T follicular helper cell (primary cell): Measurements from ENCODE around the gene GABRD.
"Not testable (repeated sequence)": the region's sequence is repeated elsewhere in the genome, so short reads cannot be mapped to it uniquely, and the experiment has no call there.

Experiments used
- DNase-seq: peaks from one replicate; pipeline ENCODE4 v3.0.0-alpha.2; 2020; ENCODE audit warnings: low read depth
- total RNA-seq, 2 experiments: gene quantifications; one replicate each; lab custom pipeline; 2026; lab: John Stamatoyannopoulos, UW

GABRD gene
- total RNA-seq, result 0 reads per million in 2 experiments

GRCh38 chr1:2019172-2019543, at the start of gene GABRD:
Gene GABRD, plus strand, starts transcription at chr1:2019345. Its CDS starts 79 bp downstream, at chr1:2019424.
- no peak for DNase-seq

DNA sequence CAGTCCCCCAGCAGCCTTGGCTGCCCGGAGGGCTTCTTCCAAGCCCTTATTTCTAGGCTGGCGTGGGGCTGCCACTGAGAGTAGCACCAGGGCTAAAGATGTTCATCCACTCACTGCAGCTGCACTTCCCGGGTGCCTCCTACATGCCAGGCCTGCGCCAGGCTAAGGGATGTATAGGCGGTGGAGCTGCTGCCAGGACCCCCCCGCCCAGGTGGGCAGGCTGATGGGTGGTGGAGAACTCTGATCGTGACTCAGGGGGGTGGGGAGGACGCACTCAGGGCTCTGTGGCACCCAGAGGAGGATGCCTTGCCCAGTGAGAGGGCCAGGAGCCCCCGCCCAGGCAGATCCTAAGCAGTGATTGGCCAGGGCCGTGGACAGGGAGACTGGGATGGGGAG, 49.6 kb upstream of the GABRD start:
- DNase-seq, result no peak

DNA sequence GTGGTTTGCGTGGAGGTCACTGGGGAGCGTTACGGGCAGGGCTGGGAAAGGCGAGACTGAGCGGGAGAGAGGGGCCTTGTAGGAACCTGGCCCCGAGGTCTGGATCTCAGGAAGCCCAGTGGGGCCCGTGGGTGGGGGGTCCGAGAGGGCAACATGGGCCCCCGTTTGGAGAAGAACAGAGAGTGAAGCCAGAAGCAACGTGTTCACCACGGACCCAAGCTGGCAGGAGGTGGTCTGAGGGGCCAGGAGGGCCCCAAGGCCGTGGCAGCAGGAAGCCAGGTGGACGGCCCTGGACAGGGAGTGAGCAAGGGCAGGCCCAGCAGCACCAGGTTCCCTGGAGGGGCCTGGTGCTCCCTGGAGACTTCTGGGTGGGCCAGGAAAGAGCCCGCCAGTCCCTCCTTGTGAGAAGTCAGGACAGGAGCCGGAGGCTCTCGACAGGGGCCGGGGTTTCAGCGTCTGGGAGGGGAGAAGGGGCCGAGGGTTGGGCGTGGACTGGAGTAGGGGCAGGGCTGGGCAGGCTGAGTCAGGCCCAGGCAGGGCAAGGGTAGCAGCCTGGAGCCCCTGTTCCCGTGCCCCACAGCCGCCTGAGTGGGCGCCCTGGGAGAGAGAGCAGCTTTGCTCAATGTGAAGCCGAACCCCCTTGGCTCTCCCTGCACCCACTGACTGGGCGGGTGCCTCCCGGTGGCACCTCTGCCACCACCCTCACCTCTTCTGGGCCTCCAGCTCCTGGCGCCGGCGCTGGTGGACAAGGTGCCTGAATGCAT, 49.0 kb upstream of the GABRD start:
- DNase-seq, result no peak

- no peak for DNase-seq
These were observed 48.1 kb upstream of the GABRD start for GRCh38 chr1:1971017-1971416.

GRCh38 chr1:1971688-1972087, 47.5 kb upstream of the GABRD start:
- no peak for DNase-seq

DNA sequence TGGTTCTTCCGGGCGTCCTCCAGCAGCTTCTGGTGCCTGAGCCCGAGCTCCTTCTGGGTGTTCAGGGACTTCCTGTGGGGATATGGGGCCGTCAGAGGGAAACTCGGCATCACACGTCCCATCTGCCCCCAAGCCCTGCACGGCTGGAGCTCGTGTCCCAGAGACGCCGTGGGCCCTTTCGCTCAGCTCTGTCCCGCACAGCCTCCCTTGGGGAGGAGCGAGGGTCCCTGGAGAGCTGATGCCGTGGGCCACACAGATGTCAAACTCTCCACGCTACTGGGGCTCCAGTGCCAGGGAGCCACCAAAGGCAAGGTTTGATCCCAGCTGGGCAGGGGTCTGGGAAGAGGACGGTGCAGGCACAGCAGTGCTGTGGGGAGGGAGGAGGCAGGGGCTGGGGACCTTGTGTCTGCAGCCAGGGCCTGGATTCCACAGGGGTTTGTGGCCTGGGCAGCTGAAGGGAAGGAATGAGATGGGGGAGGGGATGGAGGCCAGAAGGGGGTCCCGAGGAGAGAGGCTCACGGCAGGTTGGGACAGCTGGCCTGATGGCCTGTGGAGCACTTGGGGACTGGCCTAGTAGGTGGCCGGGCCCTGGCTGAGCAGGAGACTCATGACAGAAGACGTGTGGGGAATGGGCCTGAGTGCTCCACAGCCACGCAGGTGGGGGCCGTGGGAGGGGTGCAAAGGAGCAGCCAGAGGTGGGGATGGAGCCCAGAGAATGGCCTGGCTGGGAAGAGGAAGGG, 46.0 kb upstream of the GABRD start:
- no peak for DNase-seq

- no peak for DNase-seq
These were observed 45.2 kb upstream of the GABRD start for GRCh38 chr1:1973716-1974642.

GRCh38 chr1:1974834-1975233, 44.3 kb upstream of the GABRD start:
- DNase-seq, result no peak

GRCh38 chr1:1975535-1975934, 43.6 kb upstream of the GABRD start:
- no peak for DNase-seq

GRCh38 chr1:1976031-1976430, 43.1 kb upstream of the GABRD start:
- no peak for DNase-seq

DNA sequence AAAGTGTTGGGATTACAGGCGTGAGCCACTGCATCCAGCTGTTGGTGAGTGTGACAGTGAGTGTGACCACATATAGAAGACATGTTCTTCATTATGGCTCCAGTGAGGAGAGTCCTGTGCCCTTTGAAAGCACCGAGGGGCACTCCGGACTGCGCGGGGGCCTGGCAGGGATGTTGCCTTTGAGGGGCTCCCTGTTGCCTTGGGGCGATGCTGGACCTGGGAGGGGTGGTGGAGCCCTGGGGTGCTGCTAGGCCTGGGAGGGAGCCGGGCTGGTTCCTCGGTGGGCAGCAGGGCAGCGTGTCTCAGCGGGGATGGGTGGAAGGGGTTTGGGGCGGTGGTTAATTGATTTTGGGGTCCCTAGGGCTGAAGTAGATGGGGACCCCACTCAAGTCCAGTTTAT, 41.0 kb upstream of the GABRD start:
- no peak for DNase-seq

DNA sequence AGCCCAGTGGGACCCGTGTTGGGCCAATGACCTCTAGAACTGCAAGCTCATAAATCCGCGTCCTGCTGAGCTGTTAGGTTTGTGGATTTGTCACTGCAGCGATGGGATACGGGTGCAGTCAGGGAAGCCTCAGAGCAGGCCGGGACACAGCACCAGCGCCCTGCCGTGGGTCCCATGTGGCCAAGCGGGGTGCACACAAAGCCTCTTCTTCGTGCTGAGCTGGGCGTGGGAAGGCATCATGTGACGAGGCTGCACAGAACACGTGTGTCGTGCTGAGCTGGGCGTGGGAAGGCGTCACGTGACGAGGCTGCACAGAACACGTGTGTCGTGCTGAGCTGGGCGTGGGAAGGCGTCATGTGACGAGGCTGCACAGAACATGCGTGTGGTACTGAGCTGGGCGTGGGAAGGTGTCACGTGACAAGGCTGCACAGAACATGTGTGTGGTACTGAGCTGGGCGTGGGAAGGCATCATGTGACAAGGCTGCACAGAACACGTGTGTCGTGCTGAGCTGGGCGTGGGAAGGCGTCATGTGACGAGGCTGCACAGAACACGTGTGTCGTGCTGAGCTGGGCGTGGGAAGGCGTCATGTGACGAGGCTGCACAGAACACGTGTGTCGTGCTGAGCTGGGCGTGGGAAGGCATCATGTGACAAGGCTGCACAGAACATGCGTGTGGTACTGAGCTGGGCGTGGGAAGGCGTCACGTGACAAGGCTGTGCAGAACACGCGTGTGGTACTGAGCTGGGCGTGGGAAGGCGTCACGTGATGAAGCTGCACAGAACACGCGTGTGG, 40.3 kb upstream of the GABRD start:
- DNase-seq, result not testable (repeated sequence)

- DNase-seq, result no peak
These were observed 39.5 kb upstream of the GABRD start for GRCh38 chr1:1979482-1980165.

DNA sequence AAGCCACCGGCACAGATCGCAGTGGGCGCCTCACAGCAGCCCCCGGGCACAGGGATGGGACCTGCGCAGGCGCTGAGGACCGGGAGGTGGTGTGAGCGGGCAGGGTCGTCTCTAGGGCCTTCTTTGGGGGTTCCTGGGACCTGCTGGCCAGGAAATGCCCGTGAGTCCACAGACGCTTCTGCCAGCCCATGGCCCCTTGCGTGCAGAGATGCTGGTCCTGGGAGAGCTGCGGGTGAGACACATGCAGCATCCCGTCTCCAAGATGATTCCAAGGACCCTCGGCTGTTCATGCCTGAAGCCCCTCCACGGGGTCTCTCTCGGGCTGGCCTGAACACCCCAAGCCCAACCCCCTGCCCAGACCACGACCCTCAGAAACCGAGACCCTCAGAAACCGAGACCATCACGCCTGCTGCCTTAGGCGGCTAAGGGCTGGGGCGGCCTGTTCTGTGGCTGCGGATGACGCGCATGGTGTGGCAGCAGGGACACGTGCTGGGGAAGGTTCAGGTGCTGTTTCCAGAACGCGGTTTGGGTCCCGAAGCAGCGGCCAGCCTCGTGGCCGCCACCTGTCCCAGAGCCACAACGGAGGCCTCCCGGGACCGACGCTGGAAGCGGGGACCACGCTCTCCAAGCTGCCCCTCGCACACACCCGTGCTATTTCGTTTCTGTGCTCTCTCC, 38.5 kb upstream of the GABRD start:
- DNase-seq, result no peak

- no peak for DNase-seq
These were observed 38.0 kb upstream of the GABRD start for GRCh38 chr1:1981142-1981500.

DNA sequence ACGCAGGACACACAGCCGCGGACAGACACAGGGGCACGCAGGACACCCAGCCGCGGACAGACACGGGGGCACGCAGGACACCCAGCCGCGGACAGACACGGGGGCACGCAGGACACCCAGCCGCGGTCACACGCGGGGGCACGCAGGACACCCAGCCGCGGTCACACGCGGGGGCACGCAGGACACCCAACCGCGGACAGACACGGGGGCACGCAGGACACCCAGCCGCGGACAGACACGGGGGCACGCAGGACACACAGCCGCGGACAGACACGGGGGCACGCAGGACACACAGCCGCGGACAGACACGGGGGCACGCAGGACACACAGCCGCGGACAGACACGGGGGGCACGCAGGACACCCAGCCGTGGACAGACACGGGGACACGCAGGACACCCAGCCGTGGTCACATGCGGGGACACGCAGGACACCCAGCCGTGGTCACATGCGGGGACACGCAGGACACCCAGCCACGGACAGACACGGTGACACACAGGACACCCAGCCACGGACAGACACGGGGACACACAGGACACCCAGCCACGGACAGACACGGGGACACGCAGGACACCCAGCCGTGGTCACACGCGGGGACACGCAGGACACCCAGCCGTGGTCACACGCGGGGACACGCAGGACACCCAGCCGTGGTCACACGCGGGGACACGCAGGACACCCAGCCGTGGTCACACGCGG, 37.4 kb upstream of the GABRD start:
- DNase-seq, result not testable (repeated sequence)

- no peak for DNase-seq
These were observed 36.5 kb upstream of the GABRD start for GRCh38 chr1:1982379-1983232.

GRCh38 chr1:1984560-1985070, 34.5 kb upstream of the GABRD start:
- DNase-seq, result no peak
